DMS 273 (cell line): ENCODE measurements around the gene AGPAT3.

Source experiments
- DNase-seq: peaks from one replicate; lab custom pipeline; 2025; ENCODE audit not compliant: unreplicated experiment; lab: John Stamatoyannopoulos, UW

AGPAT3 gene

GRCh38 chr21:43971992-43972255 is 106.9 kb downstream of the AGPAT3 start:
- DNase-seq, result no peak

- DNase-seq, result no peak
Observed at GRCh38 chr21:43972850-43973633, 108.0 kb downstream of the AGPAT3 start.

- DNase-seq, result no peak
Observed at GRCh38 chr21:43973634-43973955, 108.6 kb downstream of the AGPAT3 start.

GRCh38 chr21:43974791-43975468 is 109.9 kb downstream of the AGPAT3 start:
- DNase-seq, result peak; percentile 50

- DNase-seq, result peak; percentile 83
Observed at GRCh38 chr21:43975469-43976098, 110.6 kb downstream of the AGPAT3 start.

- no peak for DNase-seq
Observed at GRCh38 chr21:43976661-43977060, 111.6 kb downstream of the AGPAT3 start.

GRCh38 chr21:43978060-43978459 is 113.0 kb downstream of the AGPAT3 start:
- DNase-seq, result no peak

GRCh38 chr21:43979654-43980053 is 114.6 kb downstream of the AGPAT3 start:
- no peak for DNase-seq

GRCh38 chr21:43981151-43981870 is 116.3 kb downstream of the AGPAT3 start:
- no peak for DNase-seq

- no peak for DNase-seq
Observed at GRCh38 chr21:43981871-43982210, 116.8 kb downstream of the AGPAT3 start.

- no peak for DNase-seq
Observed at GRCh38 chr21:43982489-43983078, 117.6 kb downstream of the AGPAT3 start.

- no peak for DNase-seq
Observed at GRCh38 chr21:43983390-43983789, 118.4 kb downstream of the AGPAT3 start.

- DNase-seq, result no peak
Observed at GRCh38 chr21:43983860-43984420, 118.9 kb downstream of the AGPAT3 start.

- no peak for DNase-seq
Observed at GRCh38 chr21:43984905-43985689, 120.1 kb downstream of the AGPAT3 start.

GRCh38 chr21:43985690-43986251 is 120.7 kb downstream of the AGPAT3 start:
- DNase-seq, result no peak

- no peak for DNase-seq
Observed at GRCh38 chr21:43986544-43987451, 121.8 kb downstream of the AGPAT3 start.

- DNase-seq, result no peak
Observed at GRCh38 chr21:43987509-43987908, 122.5 kb downstream of the AGPAT3 start.

GRCh38 chr21:43988016-43988415 is 123.0 kb downstream of the AGPAT3 start:
- no peak for DNase-seq
